ENCODE results near the gene FARSA. TPM values are rescaled to one million over a fixed set of nuclear protein-coding genes. Genes with fewer than 3 reads are reported as not detected.

The FARSA gene
- polyA plus RNA-seq, 3 donors: 29.0 to 49.2 (median 47.9) TPM

DNA sequence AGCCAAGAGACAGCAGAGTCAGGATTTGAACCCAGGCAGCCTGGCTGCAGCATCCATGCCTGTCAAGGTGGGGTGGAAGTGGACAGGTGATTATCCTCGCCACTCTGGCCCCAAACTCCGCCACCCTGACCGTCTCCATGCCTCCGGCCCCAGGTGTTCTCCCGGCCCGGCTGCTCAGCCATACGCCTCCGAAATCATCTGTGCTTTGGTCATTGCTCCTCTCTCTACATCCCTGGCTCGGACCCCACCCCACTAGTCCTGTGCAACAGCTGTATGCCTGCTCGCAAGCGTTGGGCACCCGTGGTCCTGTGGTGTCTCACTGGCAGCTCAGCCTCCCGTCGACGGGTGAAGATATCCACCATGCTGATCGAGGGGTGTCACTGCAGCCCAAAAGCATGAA lies 39.7 kb upstream of the FARSA start:
- Histone ChIP-seq H4K20me1 (ENCODE audit: insufficient read depth, low read length) (no peaks in the 10 kb centered on the region), H3K4me2 (replicated peaks; ENCODE audit: extremely low read depth, low read length, poor library complexity, severe bottlenecking) (no peak overlapping the region), H3K36me3 (replicated peaks in 1 of 2; ENCODE audit: control insufficient read depth in 1 of 2, insufficient read depth in 2 of 2, low read length in 2 of 2) (no peaks in the 10 kb centered on the region), H3K27me3 (ENCODE audit: control insufficient read depth in 2 of 2, insufficient read depth in 2 of 2, low read length in 2 of 2) (peaks cover 0 to 2% of the 10 kb centered on the region in 2 donors), H3K4me3 (replicated peaks in 1 of 3; ENCODE audit: low read depth in 2 of 3, low read length in 3 of 3) (no peak overlapping the region), H2AFZ (ENCODE audit: insufficient read depth, low read depth, low read length, poor library complexity, severe bottlenecking) (no peak overlapping the region), H3K9me3 (replicated peaks in 1 of 2; ENCODE audit: control insufficient read depth in 1 of 2, insufficient read depth in 1 of 2, low read length in 2 of 2) (no peaks in the 10 kb centered on the region), H3K27ac (ENCODE audit: low read depth in 1 of 2, low read length in 2 of 2) (no peak overlapping the region), H3K9ac (ENCODE audit: insufficient read depth, low read length, poor library complexity, severe bottlenecking) (no peak overlapping the region), H3K79me2 (ENCODE audit: insufficient read depth, low read length) (no peaks in the 10 kb centered on the region), H3K4me1 (ENCODE audit: control insufficient read depth in 1 of 2, insufficient read depth in 2 of 2, low read length in 2 of 2) (no peaks in the 10 kb centered on the region)
- Mint-ChIP-seq H3K4me1 (peaks cover 2% of the 10 kb centered on the region), H3K27me3 (ENCODE audit: low read depth in 3 of 3) (peaks cover 1 to 6% (median 3%) of the 10 kb centered on the region in 3 donors), H3K9me3 (no peaks in the 10 kb centered on the region), H3K27ac (peak overlapping the region in 1 of 7 donors; percentile 34), H3K4me3 (no peak overlapping the region), H3K36me3 (no peaks in the 10 kb centered on the region)
- WGBS (ENCODE audit: insufficient coverage): 96% methylated on average over 16 of the region's 16 CpGs
- intact Hi-C loops (cut with micrococcal nuclease): loop anchor here in 1 of 2 donors (10.0 kb wide), 1 partner anchor 292 kb away; no protein-coding TSS in a partner anchor
- TF ChIP-seq, protein P1, sequence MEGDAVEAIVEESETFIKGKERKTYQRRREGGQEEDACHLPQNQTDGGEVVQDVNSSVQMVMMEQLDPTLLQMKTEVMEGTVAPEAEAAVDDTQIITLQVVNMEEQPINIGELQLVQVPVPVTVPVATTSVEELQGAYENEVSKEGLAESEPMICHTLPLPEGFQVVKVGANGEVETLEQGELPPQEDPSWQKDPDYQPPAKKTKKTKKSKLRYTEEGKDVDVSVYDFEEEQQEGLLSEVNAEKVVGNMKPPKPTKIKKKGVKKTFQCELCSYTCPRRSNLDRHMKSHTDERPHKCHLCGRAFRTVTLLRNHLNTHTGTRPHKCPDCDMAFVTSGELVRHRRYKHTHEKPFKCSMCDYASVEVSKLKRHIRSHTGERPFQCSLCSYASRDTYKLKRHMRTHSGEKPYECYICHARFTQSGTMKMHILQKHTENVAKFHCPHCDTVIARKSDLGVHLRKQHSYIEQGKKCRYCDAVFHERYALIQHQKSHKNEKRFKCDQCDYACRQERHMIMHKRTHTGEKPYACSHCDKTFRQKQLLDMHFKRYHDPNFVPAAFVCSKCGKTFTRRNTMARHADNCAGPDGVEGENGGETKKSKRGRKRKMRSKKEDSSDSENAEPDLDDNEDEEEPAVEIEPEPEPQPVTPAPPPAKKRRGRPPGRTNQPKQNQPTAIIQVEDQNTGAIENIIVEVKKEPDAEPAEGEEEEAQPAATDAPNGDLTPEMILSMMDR (IDR thresholded peaks at IDR 0.05): no peak
- no peak for DNase-seq

DNA sequence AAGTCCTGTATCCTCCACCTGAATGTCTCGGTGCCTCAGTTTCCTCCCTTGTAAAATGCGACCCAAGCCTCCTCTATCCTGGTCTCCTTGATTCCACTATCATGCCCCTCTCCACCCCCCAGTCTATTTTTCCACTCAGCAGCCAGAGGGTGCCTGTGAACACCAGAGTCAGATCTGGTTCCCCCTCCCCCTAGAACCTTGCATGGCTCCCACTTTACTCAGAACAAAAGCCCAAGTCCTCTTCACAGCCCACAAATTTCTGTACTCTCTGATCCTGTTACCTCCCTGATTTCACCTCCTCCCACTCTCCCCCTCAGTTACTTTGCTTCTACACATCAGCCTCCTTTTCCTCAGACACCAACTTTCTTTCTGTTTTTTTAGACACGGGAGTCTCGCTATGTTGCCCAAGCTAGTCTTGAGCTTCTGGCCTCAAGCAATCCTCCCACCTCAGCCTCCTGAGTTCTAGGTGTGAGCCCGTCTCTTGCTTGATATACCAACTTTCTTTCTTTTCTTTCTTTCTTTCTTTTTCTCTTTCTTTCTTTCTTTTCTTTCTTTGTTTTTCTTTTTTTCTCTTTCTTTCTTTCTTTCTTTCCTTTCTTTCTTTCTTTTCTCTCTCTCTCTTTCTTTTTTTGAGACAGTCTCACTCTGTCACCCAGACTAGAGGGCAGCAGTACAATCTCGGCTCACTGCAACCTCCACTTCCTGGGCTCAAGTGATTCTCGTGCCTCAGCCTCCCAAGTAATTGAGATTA lies 36.7 kb upstream of the FARSA start:
- peaks cover 2% of the 10 kb centered on the region for H3K4me1 Mint-ChIP-seq
- H3K4me3 Mint-ChIP-seq: no peak overlapping the region
- no peaks in the 10 kb centered on the region for H3K9me3 ChIP-seq (replicated peaks in 1 of 2; ENCODE audit: control insufficient read depth in 1 of 2, insufficient read depth in 1 of 2, low read length in 2 of 2)
- peaks cover 3 to 4% of the 10 kb centered on the region in 2 donors for H3K4me1 ChIP-seq (ENCODE audit: control insufficient read depth in 1 of 2, insufficient read depth in 2 of 2, low read length in 2 of 2)
- peaks cover 0 to under 1% (median 0%) of the 10 kb centered on the region in 7 donors for H3K9me3 Mint-ChIP-seq
- no peaks in the 10 kb centered on the region for H4K20me1 ChIP-seq (ENCODE audit: insufficient read depth, low read length)
- H3K27ac ChIP-seq (ENCODE audit: low read depth in 1 of 2, low read length in 2 of 2): no peak overlapping the region
- H3K4me3 ChIP-seq (replicated peaks in 1 of 3; ENCODE audit: low read depth in 2 of 3, low read length in 3 of 3): no peak overlapping the region
- H3K36me3 Mint-ChIP-seq: no peaks in the 10 kb centered on the region
- no peak for DNase-seq
- peaks cover 0 to 3% (median 1%) of the 10 kb centered on the region in 3 donors for H3K27me3 Mint-ChIP-seq (ENCODE audit: low read depth in 3 of 3)
- no peaks in the 10 kb centered on the region for H3K36me3 ChIP-seq (replicated peaks in 1 of 2; ENCODE audit: control insufficient read depth in 1 of 2, insufficient read depth in 2 of 2, low read length in 2 of 2)
- intact Hi-C loops (cut with micrococcal nuclease): loop anchor here in 1 of 2 donors (10.0 kb wide), 1 partner anchor 295 kb away; no protein-coding TSS in a partner anchor
- no peak overlapping the region for H2AFZ ChIP-seq (ENCODE audit: insufficient read depth, low read depth, low read length, poor library complexity, severe bottlenecking)
- TF ChIP-seq, protein P1 (IDR thresholded peaks at IDR 0.05): no peak
- H3K4me2 ChIP-seq (replicated peaks; ENCODE audit: extremely low read depth, low read length, poor library complexity, severe bottlenecking): no peak overlapping the region
- peaks cover 0 to 2% of the 10 kb centered on the region in 2 donors for H3K27me3 ChIP-seq (ENCODE audit: control insufficient read depth in 2 of 2, insufficient read depth in 2 of 2, low read length in 2 of 2)
- no peaks in the 10 kb centered on the region for H3K79me2 ChIP-seq (ENCODE audit: insufficient read depth, low read length)
- no peak overlapping the region for H3K27ac Mint-ChIP-seq
- H3K9ac ChIP-seq (ENCODE audit: insufficient read depth, low read length, poor library complexity, severe bottlenecking): no peak overlapping the region
- 96% methylated on average over 6 of the region's 7 CpGs for WGBS (ENCODE audit: insufficient coverage)
